ENCODE data around the gene INTS1.

INTS1 gene

GRCh38 chr7:1505731-1506550, 1.8 kb upstream of the INTS1 start:
- DNase-seq, result peak; percentile 74

DNA sequence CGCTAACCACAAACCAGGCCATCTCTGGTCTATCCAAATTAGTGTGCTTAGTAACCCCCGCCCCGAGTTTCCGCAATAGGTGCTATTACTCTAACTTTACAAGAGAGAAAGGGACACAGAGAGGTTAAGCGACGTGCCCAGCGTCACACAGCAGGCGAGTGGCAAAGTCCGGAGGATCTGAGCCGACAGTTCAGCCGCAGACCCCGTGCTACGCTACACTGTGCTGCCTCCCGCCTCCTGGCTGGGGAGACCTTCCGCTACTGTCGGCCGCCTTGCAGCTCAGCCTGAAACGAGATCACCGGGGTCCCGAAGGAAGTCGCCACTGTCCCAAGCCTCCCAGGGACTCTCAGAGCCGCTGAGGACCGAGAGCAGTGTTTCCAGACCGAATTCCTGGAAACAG, 799 bp downstream of the INTS1 start:
- DNase-seq, result no peak

- DNase-seq, result no peak
Observed at GRCh38 chr7:1502845-1503244, 1.3 kb downstream of the INTS1 start.

DNA sequence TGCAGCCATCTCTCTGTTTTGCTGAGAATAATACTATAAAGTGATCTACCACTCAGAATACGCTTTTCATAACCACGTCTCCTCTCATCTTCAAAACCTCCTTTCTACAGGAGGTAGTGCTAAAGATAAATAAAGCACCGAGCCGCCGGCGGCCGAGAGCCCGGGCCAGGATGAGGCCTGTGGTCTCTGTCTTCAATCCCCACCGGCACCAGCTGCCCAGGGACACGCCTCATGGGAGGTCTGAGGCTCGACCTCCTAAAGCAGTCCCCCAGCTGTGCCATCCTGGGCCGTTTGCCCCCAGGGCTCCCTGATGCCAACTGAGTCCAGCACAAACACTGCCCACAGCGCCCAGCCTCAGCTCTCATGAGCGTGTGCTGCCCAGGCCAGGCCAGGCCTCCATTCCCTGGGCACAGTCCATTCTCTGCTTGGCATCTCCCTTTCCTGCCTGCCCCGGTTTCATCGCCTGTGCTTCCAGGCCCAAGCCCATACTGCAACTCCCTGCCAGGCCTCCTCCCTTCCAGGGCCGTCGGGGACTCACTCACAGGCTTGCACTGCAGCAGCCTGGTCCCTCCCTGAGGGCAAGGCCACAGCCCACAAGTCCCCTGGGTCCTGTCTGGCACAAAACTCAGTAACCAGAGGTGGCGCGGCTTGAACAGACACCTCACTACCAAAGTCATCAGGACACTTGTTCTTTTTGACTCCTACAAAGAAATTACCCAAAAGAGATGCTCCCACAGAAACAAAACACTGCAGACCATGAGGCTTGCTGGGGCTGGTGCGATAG, 2.5 kb downstream of the INTS1 start:
- no peak for DNase-seq

GRCh38 chr7:1500064-1500807, 4.0 kb downstream of the INTS1 start:
- DNase-seq, result no peak

DNA sequence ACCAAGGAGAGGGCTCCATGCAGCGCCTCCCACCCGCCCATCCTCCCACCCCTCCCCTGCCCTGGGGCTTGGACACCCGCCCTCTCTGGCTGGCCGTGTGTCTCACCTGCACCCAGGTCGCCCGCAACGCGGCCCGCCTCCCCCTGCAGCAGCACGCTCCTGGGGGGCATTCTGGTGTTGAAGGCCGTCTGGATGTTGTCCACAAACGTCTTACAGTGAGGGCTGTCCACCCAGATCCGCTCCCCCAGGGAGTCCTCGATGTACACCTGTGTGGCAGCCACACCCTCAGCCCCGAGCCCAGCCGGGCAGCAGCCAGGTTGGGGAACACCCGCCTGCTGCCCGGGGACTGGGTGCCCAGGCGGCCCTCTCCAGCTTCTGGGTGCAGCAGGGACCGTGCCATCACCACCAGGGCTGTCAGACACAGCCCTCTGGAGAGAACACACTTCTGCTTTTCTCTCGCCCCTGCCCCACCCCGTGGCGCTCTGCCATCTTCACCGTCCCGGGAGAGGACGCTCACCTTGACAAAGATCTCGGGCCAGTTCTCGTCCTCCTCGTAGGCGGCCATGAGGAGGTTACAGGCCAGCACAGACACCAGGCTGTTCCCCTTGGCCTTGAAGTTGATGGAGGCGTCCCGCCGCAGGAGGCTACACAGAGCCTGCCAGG, 4.7 kb downstream of the INTS1 start:
- DNase-seq, result no peak

DNA sequence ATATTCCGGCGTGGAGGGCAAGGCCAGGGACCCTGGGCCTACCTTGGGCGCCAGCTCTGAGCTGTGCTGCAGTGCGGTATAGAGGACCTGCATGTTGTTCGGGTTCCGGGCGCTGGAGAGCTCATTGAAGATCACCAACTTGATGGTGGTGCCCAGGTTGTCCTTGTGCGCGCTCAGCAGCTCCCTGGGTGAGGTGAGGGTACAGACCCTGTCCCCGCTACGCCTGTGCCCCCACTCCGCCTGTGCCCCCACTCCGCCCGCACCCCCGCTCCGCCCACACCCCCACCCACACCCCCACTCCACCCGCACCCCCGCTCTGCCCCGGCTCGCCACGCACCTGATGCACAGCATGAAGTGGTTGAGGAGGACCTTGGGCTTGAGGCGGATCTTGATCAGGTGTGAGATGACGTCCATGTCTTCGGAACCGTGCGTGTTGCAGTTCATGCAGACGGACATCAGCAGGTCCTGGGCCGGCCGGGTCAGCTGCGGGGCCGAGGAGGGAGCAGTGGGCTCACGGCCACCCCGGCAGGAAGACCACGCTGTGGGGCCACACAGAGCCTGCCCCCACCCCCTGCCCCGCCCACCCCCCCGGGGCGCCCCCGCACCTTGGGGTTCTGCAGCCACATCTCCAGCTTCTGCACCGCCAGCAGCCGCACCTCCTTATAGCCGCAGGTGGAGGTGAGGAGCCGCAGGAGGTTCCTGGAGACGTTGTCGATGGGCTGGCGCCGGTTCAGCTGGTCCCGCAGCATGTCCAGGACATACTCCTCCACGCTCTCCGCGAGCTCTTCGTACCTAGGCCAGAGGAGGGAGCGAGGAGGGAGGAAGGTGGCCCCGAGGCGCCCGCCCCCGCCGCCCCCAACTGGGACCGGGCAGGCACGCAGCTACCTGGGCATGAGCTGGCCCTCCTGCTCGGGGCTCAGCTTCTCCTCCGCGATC, 5.6 kb downstream of the INTS1 start:
- DNase-seq, result no peak

DNA sequence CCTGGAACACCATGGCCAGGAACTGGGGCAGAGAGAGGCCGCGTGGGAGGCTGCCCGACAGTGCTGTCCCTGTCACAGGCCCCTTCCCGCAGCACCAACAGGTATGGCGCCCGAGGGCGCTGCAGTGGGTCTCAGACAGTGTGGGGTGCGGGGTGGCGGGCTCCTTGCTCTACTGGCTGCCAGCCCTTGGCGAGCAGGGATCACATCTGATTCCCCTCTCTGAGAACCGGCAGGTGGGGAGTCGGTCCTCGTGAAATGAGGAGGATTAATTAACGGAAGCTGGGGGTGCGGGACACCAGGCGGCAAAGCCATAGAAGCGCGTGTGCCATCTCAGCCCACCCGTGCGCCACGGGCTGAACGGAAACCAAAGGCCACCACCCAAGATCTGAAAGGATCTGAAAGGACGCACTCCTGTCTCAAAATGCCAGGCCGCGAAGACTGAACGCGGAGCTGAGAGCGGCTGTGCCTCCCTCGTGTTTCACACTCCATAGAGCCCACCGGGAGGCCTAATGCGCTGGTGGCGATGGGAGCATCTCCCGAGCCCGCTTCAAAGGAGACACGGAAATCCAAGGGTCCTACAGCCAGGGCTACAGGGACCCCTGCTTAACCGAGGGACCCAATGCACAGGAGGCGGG, 6.8 kb downstream of the INTS1 start:
- DNase-seq, result no peak

DNA sequence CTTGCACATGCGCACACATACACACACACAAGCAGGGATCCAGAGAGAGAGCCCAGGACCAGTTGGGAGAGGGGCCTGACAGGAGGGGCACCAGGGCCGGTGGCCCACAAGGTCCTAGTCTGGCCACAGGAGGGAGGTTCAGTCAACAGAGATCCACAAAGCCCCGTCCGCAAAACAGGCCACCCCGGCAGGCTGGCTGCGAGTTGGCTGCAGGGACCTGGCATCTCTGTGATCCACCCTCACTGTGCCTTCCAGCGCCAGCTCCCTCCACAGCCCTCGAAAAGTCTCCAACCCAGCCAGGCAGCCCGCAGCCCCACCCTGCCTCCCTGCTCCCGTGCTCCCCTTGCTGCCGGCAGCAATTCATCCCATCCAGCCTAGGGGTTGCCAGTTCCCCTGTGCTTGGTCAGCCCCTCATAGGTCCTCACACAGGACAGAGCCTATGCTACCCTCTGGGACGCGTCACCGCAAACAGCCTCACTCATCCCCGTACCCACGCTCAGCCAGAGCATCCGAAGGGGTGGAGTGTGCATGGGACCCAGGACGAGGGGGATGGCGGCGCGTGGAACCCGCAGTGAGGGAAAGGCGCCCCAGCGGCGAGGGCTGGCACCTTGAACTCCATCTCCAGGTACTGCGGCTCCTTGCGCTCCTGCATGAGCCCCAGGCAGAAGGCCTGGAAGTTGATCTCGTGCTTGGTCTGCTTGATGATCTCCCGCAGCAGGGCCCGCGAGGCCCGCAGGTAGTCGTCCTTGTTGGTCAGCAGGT, 7.5 kb downstream of the INTS1 start:
- DNase-seq, result no peak

DNA sequence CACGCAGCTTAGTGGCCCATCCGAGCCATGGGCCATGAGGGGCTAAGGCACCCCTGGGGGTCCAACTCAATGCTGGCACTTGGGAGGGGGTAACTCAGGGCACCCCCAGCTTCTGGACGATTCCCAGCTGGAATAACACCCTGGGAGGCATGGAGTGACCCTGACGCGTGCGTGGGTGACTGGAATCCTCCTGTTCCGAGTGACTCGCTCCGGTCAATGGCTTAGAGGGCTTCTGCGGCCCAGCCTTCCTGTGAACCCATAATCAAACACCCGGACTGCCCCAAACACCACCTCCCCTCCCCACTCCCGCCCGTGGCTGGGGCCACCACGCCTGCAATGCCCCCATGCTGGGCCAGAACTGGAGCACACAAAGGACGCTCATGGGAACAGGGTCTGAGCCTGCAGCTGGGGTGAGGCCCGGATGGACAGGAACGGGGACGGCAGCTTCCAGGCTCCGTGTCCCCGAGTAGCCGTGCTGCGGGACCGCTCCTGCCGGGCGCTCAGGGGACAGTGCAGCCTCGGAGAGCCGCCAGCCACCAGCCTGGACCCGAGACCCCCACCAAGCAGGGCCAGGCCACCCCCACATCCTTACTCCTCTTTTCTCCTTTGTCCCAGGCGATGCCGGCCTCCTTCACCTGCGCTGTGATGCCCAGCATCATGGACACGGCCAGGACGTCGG, 8.5 kb downstream of the INTS1 start:
- no peak for DNase-seq

DNA sequence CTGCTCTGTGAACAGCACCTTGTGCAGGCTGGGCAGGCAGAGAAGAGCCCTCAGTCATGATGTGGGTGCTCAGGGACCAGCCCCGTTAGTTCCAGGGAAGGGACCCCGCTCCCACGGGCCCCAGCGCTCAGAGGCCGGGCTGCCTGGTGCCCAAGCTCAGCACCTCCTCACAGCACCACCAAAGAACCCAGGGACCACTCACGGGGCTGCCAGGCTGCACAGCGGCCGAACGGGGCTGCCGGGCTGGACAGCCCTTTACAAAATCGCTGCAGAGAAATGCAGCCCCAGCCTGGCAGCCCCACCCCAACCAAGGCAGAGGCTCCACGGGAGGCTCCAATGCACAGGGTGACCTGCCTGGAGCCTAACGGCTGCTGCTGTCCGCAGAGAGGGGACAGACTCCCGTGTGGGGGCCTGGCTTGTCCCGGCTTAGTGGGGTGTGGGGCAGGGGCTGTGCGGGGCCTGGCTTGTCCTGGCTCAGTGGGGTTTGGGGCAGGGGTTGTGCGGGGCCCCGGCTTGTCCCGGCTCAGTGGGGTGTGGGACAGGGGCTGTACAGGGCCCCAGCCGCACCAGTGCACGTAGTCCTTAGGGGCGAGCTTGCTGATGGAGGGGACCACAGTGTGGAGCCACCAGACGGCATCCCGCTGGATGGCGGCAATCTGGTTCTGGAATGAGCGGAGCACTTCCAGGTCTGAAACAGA, 9.2 kb downstream of the INTS1 start:
- no peak for DNase-seq

DNA sequence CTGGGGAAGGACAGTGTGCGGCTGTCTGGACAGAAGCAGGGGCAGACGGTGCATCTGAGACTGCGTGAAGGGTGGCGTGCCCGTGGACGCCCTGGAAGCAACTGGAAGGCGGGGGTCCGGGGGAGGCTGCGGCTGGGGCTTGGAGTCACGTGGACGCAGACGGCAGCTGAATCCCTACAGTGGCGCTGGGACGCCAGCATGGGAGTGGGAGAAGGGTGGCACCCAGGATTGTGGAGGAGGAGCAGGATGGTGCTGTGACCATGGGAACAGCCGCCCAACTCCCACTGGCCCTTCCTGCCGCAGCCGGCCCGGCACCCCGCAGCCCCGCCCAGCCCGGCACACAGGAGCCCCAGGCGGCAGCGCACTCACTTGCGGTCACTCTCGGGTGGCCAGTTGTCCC, 9.7 kb downstream of the INTS1 start:
- no peak for DNase-seq

GRCh38 chr7:1493571-1493970, 10.6 kb downstream of the INTS1 start:
- no peak for DNase-seq

DNA sequence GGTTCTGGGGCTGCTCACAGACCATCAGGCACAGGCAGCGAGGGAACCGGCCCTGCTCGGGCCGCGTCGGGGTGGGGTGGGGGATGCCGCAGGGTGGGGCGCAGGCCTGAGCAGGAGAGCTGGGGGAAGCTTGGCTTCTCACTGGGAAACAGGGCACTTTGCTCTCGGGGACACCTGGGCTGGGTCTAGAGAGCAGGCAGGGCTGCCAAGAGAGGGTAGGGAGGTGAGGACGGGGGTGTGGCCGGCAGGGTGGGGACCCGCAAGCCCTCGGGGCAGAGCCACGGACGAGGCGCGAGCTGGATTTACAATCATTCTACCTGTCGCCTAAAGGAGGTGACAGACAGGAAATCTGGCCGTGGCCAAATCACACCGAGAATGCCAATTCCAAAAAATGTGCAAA, 11.1 kb downstream of the INTS1 start:
- no peak for DNase-seq

- DNase-seq, result no peak
Observed at GRCh38 chr7:1492640-1493039, 11.5 kb downstream of the INTS1 start.

GRCh38 chr7:1492221-1492620, 12.0 kb downstream of the INTS1 start:
- no peak for DNase-seq

GRCh38 chr7:1490837-1491236, 13.4 kb downstream of the INTS1 start:
- DNase-seq, result no peak

GRCh38 chr7:1489336-1489735, 14.9 kb downstream of the INTS1 start:
- no peak for DNase-seq

DNA sequence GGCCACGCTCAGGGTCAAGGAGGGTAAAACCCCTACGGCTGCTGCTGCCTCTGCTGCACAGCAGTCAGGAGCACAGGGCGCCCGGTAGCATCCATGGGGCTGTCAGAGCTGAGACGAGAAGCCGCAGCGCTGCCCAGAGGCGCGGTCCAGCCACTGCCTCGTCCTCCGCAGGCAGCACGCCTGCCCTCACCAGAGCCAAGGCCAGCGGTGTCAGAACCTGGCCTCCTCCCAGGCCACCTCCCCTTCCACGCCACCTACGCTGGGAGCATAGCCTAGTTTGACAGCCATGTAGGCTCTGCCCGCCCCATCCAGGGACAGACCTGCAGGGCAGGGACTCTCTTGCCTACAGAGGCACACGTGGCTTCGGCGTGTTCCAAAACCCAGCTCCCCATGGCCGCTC, 16.2 kb downstream of the INTS1 start:
- no peak for DNase-seq

Data from SHP77 treated with DMSO at 0.1 percent for 48 hours (cell line).